Endodermal cell (in vitro differentiated cells): ENCODE results near the gene NBAS. TPM values are rescaled to one million over a fixed set of nuclear protein-coding genes. Genes with fewer than 3 reads are reported as not detected.

Experiments used
- DNase-seq: peaks from one replicate; pipeline ENCODE4 v3.0.0-alpha.2; 2017
- H3K27ac ChIP-seq: 2 replicates; pipeline ENCODE4 v1.5.1; 2013; ENCODE audit warnings: mild to moderate bottlenecking, low read depth, low read length, moderate library complexity
- H3K27me3 ChIP-seq: 2 replicates; pipeline ENCODE4 v1.6.1; 2013; ENCODE audit warnings: mild to moderate bottlenecking, low read length, moderate library complexity; ENCODE audit not compliant: insufficient read depth, control insufficient read depth, poor library complexity, severe bottlenecking
- H3K36me3 ChIP-seq: 2 replicates; pipeline ENCODE4 v1.7.0; 2013; ENCODE audit warnings: mild to moderate bottlenecking, low read length, moderate library complexity; ENCODE audit not compliant: control insufficient read depth, insufficient read depth
- H3K4me1 ChIP-seq: one replicate; pipeline ENCODE4 v1.7.0; 2013; ENCODE audit warnings: low read length; ENCODE audit not compliant: control insufficient read depth, insufficient read depth
- H3K4me3 ChIP-seq: 2 replicates; pipeline ENCODE4 v1.5.1; 2013; ENCODE audit warnings: mild to moderate bottlenecking, low read length, moderate library complexity
- H3K9ac ChIP-seq: 2 replicates; pipeline ENCODE4 v1.6.1; 2013; ENCODE audit warnings: mild to moderate bottlenecking, low read length, moderate library complexity; ENCODE audit not compliant: poor library complexity, severe bottlenecking; ENCODE audit errors: extremely low read depth
- H3K9me3 ChIP-seq: 2 replicates; pipeline ENCODE4 v1.6.1; 2013; ENCODE audit warnings: mild to moderate bottlenecking, low read length, moderate library complexity; ENCODE audit not compliant: control insufficient read depth
- H3K27ac Mint-ChIP-seq: 2 replicates; pipeline ENCODE4 v1.8.0; 2020; ENCODE audit warnings: mixed read lengths
- H3K27me3 Mint-ChIP-seq: 2 replicates; pipeline ENCODE4 v1.8.0; 2021; ENCODE audit warnings: mild to moderate bottlenecking, mixed read lengths; ENCODE audit not compliant: insufficient read depth
- H3K36me3 Mint-ChIP-seq: 2 replicates; pipeline ENCODE4 v1.8.0; 2020; ENCODE audit warnings: low read depth, mixed read lengths
- H3K4me1 Mint-ChIP-seq: 2 replicates; pipeline ENCODE4 v1.8.0; 2020; ENCODE audit warnings: mixed read lengths
- H3K4me3 Mint-ChIP-seq: 2 replicates; pipeline ENCODE4 v1.8.0; 2020; ENCODE audit warnings: mild to moderate bottlenecking, moderate library complexity, mixed read lengths
- H3K9me3 Mint-ChIP-seq: 2 replicates; pipeline ENCODE4 v1.8.0; 2020; ENCODE audit warnings: mild to moderate bottlenecking, mixed read lengths
- CTCF ChIP-seq: fragments of 200-600 bp; sonication (generic); conservative IDR thresholded peaks from 2 replicates; pipeline ENCODE4 v1.5.0; 2021; ENCODE audit warnings: antibody characterized with exemption, mild to moderate bottlenecking
- WGBS, 2 experiments: methylation state at CpG; one replicate each; pipeline versions ENCODE4 v1.1.5 to v1.1.7; 2013; ENCODE audit warnings: missing lambda C conversion rate in 2 of 2, mixed read lengths in 1 of 2; ENCODE audit not compliant: insufficient coverage in 1 of 2, insufficient read length in 1 of 2; 5-methylcytosine and 5-hydroxymethylcytosine counted together
- total RNA-seq, 2 donors: library from RNA; stranded (reverse); fragmentation: NEBNext Ultra II Directional in 1 of 2; extraction: Animal tissue kit (Norgen Biotek cat#: 25700) in 1 of 2; gene quantifications; 2 replicates in 1 of 2; 3 replicates in 1 of 2; pipeline ENCODE4 v1.2.1, GENCODE V29; 2021

NBAS gene
- total RNA-seq, 2 donors from 2014 or later = 47.4 to 54.7 TPM

- H3K4me1 Mint-ChIP-seq = peaks cover 12% of the 10 kb centered on the region
Observed at GRCh38 chr2:15352363-15352762, 208.8 kb downstream of the NBAS start.

GRCh38 chr2:15348636-15349035 lies 212.5 kb downstream of the NBAS start:
- peaks cover 4% of the 10 kb centered on the region for H3K9me3 ChIP-seq
- Mint-ChIP-seq H3K4me3 (no peak overlapping the region), H3K27me3 (no peaks in the 10 kb centered on the region), H3K4me1 (peaks cover 6% of the 10 kb centered on the region), H3K27ac (no peak overlapping the region), H3K9me3 (peaks cover 15% of the 10 kb centered on the region), H3K36me3 (peaks cover 32% of the 10 kb centered on the region)
- 95 to 100% methylated on average over 4 to 5 of the region's 5 CpGs for WGBS, 2 experiments
- no peak overlapping the region for H3K27ac ChIP-seq
- H3K4me1 ChIP-seq = no peaks in the 10 kb centered on the region
- no peaks in the 10 kb centered on the region for H3K27me3 ChIP-seq
- DNase-seq = no peak
- TF ChIP-seq CTCF = no peak
- no peak overlapping the region for H3K4me3 ChIP-seq
- no peak overlapping the region for H3K9ac ChIP-seq
- H3K36me3 ChIP-seq = peaks cover 9% of the 10 kb centered on the region

More at GRCh38 chr2:15352363-15352762, 208.8 kb downstream of the NBAS start:
- no peak overlapping the region for H3K4me3 ChIP-seq
- H3K27ac ChIP-seq = no peak overlapping the region
- DNase-seq = no peak
- Mint-ChIP-seq H3K27me3 (no peaks in the 10 kb centered on the region), H3K9me3 (no peaks in the 10 kb centered on the region), H3K36me3 (peaks cover 22% of the 10 kb centered on the region), H3K27ac (no peak overlapping the region), H3K4me3 (no peak overlapping the region)
- no peak for TF ChIP-seq CTCF
- H3K4me1 ChIP-seq = no peaks in the 10 kb centered on the region
- 95% methylated on average over 11 of the region's 11 CpGs for WGBS, 2 experiments
- no peaks in the 10 kb centered on the region for H3K9me3 ChIP-seq
- no peaks in the 10 kb centered on the region for H3K27me3 ChIP-seq
- peaks cover 13% of the 10 kb centered on the region for H3K36me3 ChIP-seq
- no peak overlapping the region for H3K9ac ChIP-seq

GRCh38 chr2:15348045-15348444 lies 213.1 kb downstream of the NBAS start:
- Histone ChIP-seq H3K9me3 (peaks cover 4% of the 10 kb centered on the region), H3K9ac (no peak overlapping the region), H3K36me3 (peaks cover 9% of the 10 kb centered on the region), H3K27me3 (no peaks in the 10 kb centered on the region), H3K4me3 (no peak overlapping the region), H3K27ac (no peak overlapping the region), H3K4me1 (no peaks in the 10 kb centered on the region)
- Mint-ChIP-seq H3K4me1 (peaks cover 4% of the 10 kb centered on the region), H3K4me3 (no peak overlapping the region), H3K9me3 (peaks cover 15% of the 10 kb centered on the region), H3K36me3 (peaks cover 32% of the 10 kb centered on the region), H3K27me3 (no peaks in the 10 kb centered on the region), H3K27ac (no peak overlapping the region)
- DNase-seq = no peak
- WGBS, 2 experiments = 95 to 100% methylated on average over 2 to 3 of the region's 4 CpGs
- no peak for TF ChIP-seq CTCF
